ENCODE results near the gene PRPF19.

- no peak for TF ChIP-seq CTCF (IDR thresholded peaks at IDR 0.05; ENCODE audit: insufficient read depth, low read length, poor library complexity, severe bottlenecking)
- TF ChIP-seq EZH2phosphoT487 (conservative IDR thresholded peaks at IDR 0.05; ENCODE audit: low read length) = no peak
Observed at GRCh38 chr11:60948250-60948649, 41.9 kb upstream of the PRPF19 start.

All from SU-DHL-6 (cell line).